Muscle layer of duodenum (tissue), 2 donors: ENCODE results near the gene TNNI2.
A peak's percentile ranks its signal among the peaks of the same experiment; 100 is the strongest.

Source experiments
- H3K27ac ChIP-seq: one replicate; pipeline ENCODE4 v1.7.0; 2013; ENCODE audit warnings: mild to moderate bottlenecking, low read length
- H3K27me3 ChIP-seq: one replicate; pipeline ENCODE4 v1.7.0; 2013; ENCODE audit warnings: low read depth, mild to moderate bottlenecking, control low read depth, low read length
- H3K36me3 ChIP-seq, 2 donors: one replicate each; pipeline ENCODE4 v1.7.0; 2013; ENCODE audit warnings: low read length in 2 of 2, control low read depth in 1 of 2, mild to moderate bottlenecking in 1 of 2; ENCODE audit not compliant: insufficient read depth in 2 of 2, control insufficient read depth in 1 of 2
- H3K4me1 ChIP-seq, 2 donors: one replicate each; pipeline ENCODE4 v1.7.0; 2013; ENCODE audit warnings: low read length in 2 of 2, mild to moderate bottlenecking in 2 of 2, control low read depth in 1 of 2, moderate library complexity in 1 of 2; ENCODE audit not compliant: insufficient read depth in 2 of 2, control insufficient read depth in 1 of 2
- H3K4me3 ChIP-seq, 2 donors: one replicate each; pipeline ENCODE4 v1.7.0; 2013; ENCODE audit warnings: low read length in 2 of 2, low read depth in 1 of 2, mild to moderate bottlenecking in 1 of 2
- H3K9me3 ChIP-seq, 2 donors: one replicate each; pipeline ENCODE4 v1.7.0; 2013; ENCODE audit warnings: low read length in 2 of 2, control low read depth in 1 of 2, mild to moderate bottlenecking in 1 of 2; ENCODE audit not compliant: control insufficient read depth in 1 of 2
- donor health status: healthy.

TNNI2 gene

DNA sequence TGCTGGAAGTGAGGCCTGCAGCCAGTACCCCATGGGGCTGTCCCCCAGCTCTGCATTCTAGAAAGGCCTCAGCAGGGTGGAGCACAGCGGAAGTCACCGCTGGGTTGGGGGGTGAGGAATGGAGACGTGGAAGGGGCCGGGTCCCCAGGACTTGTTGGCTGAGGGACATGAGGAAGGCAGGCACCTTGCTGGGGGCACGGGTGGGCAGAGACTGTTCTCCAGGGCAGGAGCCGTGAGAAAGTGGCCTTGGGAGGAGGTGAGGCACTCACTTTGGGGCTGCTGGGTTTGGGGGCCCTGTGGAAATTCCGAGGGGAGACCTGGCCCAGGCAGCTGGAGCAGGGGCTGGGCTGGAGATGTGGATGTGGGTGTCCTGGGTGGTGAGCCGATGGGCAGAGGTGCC lies 5.0 kb downstream of the TNNI2 start:
- Histone ChIP-seq H3K4me1 (peaks cover 4% of the 10 kb centered on the region in 2 donors), H3K9me3 (no peaks in the 10 kb centered on the region), H3K4me3 (no peak overlapping the region), H3K27me3 (peaks cover 5% of the 10 kb centered on the region), H3K27ac (no peak overlapping the region), H3K36me3 (no peaks in the 10 kb centered on the region)

DNA sequence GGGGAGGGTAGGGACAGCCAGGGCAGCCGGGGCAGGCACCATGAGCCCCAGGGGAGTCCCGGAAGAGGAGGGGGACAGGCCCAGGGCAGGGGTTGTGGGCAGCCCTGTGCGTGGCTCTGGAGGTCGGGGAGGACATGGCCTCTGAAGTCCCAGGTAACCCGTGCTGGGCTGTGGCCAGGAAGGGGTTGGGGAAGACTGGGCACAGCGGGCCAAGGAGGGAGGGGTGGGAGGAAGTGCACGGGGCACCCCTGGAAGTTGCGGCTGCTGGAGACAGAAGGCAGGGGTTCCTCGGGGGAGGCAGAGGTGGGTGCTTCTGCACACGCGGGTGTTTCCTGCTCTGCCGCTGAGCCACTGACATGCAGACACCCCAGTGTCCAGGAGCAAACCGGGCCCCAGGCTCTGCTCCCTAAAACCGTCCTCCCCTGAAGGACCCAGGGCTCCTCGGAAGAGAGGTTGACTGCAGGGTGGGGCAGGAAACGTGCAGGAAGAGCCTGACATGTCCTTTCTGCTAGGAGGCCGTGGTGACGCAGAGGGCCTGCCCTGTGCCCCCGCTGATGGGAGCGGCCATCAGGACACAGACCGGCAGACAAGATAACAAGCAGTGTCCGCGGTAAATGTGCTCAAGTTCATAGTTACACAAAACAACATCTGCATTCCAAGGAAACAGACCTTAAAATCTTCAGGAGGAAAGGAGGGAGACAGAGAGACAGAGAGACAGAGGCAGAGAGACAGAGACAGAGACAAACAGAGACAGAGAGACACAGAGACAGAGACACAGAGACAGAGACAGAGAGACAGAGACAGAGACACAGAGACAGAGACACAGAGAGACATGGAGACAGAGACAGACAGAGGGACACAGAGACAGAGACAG lies 5.7 kb downstream of the TNNI2 start:
- H3K27ac ChIP-seq: no peak overlapping the region
- H3K27me3 ChIP-seq: peaks cover 5% of the 10 kb centered on the region
- no peaks in the 10 kb centered on the region for H3K9me3 ChIP-seq
- peaks cover 4% of the 10 kb centered on the region in 2 donors for H3K4me1 ChIP-seq
- H3K4me3 ChIP-seq: no peak overlapping the region
- no peaks in the 10 kb centered on the region for H3K36me3 ChIP-seq

DNA sequence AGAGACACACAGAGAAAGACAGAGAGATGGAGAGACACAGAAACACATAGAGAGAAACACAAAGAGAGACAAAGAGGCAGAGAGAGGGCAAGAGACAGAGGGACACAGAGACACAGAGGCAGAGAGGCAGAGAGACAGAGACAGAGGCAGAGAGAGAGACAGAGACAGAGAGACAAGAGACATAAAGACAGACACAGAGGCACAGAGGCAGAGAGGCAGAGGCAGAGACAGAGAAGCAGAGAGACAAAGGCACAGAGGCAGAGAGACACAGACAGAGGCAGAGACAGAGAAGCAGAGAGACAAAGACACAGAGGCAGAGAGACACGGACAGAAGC lies 6.3 kb downstream of the TNNI2 start:
- H3K36me3 ChIP-seq: no peaks in the 10 kb centered on the region
- H3K9me3 ChIP-seq: no peaks in the 10 kb centered on the region
- peaks cover 5% of the 10 kb centered on the region for H3K27me3 ChIP-seq
- H3K27ac ChIP-seq: no peak overlapping the region
- H3K4me3 ChIP-seq: no peak overlapping the region
- peaks cover 4% of the 10 kb centered on the region in 2 donors for H3K4me1 ChIP-seq

DNA sequence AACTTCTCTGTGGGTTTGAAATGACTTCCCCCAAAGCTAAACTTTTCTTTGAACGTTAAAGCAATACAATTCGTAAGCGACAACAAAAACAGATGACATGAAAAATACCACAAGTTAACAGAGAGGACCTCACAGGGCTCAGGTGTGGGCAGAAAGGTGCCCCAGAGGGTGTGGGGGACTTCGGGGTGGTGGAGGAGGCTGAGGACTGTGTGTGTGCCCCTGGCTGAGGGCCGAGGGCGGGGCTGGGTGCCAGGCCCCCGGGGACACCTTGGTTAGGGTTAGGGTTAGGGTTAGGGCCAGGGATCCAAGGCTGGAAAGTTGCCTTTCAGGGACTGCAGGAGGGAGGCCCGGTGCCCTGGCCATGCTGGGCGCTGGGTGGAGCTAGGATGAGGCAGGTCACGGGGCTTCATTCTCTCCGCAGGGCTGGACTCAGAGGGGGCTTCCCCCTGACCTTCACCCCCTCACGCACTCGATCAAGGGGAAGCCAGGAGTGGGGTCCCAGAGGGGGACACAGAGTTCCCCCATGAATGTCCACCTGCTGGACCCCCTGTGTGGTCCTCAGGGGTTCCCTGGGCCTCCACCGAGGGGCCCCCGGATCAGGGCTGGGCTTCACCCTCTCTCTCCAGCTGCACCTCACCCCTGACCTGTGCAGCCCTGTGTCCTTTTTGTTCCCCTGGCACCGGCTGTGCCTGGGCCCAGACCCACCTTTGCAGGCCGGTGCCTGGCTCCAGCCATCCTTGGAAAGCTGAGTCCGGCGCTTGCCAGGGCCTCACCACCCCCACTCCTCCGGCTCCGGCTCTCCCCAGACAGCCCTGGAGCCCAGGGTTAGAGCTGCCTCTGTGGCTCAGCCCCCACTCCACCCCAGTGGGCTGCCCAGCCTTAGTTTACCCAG lies 7.0 kb downstream of the TNNI2 start:
- Histone ChIP-seq H3K9me3 (no peaks in the 10 kb centered on the region), H3K4me1 (peaks cover 0 to 4% of the 10 kb centered on the region in 2 donors)

DNA sequence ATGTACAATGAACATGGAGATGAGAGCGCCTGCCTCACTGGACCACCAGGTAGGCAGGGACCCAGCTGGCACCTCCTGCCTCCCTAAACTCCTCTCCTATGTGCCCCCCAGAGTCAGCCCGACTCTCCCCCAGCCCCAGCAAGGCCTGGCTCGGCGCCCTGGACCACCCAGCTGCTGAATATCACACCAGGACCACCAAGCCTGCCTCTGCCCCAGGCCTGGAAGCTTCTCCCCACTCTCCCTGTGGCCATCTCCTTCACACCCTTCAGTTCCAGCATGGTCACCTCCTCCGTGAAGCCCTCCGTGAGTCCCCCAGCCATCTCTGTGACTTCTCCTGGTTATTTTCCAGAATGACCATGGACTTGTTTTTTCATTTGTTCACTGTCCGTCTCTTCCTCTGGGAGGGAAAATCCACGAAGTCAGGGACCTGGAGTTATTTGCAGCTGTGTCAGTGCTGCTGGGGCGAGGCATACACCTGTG lies 7.7 kb downstream of the TNNI2 start:
- Histone ChIP-seq H3K27me3 (peaks cover 5% of the 10 kb centered on the region), H3K9me3 (no peaks in the 10 kb centered on the region), H3K27ac (no peak overlapping the region), H3K36me3 (no peaks in the 10 kb centered on the region), H3K4me1 (peaks cover 0 to 4% of the 10 kb centered on the region in 2 donors), H3K4me3 (no peak overlapping the region)

More for the DNA sequence above, 7.0 kb downstream of the TNNI2 start:
- H3K4me3 ChIP-seq: no peak overlapping the region
- no peaks in the 10 kb centered on the region for H3K36me3 ChIP-seq
- H3K27ac ChIP-seq: no peak overlapping the region
- peaks cover 5% of the 10 kb centered on the region for H3K27me3 ChIP-seq

DNA sequence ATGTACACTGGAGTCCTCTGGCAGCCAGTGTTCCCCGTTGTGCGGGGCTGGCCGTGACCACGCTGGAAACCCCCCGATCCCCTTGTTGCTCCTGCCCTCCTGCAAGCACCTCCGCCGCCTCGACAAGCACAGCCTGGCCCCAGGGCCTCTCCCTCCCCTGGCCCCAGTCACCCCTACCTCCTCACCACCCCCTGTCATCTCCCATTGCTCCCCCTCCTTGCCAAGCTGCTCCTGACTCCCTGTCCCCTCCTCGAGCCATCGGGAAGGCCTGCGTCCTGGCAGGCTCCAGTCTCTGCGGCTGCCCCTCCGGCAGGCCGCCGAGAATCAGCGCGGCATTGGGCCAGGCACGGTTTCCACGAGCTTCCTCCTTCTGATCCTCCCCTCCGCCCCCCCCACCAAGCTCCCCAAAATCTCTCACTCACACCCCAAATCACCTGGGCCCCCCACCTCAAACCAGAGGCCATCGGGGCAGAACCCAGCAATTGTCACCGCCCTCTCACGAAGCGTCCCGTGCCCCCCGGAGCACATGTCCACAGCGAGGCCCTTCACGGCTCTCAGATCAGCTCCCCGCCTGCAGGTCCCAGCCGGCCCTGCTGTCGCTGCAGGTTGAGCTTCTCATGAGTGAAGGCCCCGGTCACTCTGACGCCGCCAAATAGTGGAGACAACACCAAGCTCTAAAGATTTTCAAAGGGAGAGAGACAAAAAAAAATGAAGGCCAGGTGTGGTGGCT lies 8.4 kb downstream of the TNNI2 start:
- peaks cover 5% of the 10 kb centered on the region for H3K27me3 ChIP-seq
- no peak overlapping the region for H3K4me3 ChIP-seq
- no peaks in the 10 kb centered on the region for H3K9me3 ChIP-seq
- H3K36me3 ChIP-seq: no peaks in the 10 kb centered on the region
- peaks cover 0 to 4% of the 10 kb centered on the region in 2 donors for H3K4me1 ChIP-seq
- H3K27ac ChIP-seq: no peak overlapping the region

DNA sequence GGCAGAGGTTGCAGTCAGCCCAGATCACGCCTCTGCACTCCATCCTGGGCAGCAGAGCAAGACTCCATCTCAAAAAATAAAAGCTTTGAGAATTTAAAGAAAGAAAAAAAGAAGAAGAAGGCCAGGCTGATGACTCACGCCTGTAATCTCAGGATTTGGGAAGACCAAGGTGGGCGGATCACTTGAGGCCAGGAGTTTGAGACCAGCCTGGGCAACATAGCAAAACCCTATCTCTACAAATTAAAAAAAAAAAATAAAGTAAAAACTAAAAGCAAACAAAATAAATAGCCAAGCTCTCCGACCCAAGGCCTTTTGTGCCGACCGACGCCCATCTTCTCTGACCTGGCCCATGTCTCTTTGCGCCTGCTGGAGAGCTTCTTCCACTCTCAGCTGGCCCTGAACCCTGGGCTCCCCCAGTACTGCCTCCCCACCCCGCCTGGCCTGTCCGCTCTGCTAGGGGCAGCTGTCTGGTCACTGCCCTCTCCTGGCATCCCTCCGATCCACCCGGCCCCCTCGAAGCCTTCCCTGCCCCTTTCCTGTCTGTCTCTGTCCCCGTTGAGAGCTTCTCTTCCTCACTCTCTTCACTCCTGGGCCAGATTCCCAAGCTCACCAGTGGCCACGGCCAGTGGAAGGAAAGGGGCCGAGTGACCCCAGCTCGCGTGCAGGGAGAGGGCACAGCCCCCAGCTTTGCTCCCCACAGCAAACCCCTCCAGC lies 9.3 kb downstream of the TNNI2 start:
- H3K27me3 ChIP-seq: peaks cover 5% of the 10 kb centered on the region
- peaks cover 0 to 4% of the 10 kb centered on the region in 2 donors for H3K4me1 ChIP-seq
- no peaks in the 10 kb centered on the region for H3K36me3 ChIP-seq
- no peaks in the 10 kb centered on the region for H3K9me3 ChIP-seq
- no peak overlapping the region for H3K4me3 ChIP-seq
- H3K27ac ChIP-seq: no peak overlapping the region

DNA sequence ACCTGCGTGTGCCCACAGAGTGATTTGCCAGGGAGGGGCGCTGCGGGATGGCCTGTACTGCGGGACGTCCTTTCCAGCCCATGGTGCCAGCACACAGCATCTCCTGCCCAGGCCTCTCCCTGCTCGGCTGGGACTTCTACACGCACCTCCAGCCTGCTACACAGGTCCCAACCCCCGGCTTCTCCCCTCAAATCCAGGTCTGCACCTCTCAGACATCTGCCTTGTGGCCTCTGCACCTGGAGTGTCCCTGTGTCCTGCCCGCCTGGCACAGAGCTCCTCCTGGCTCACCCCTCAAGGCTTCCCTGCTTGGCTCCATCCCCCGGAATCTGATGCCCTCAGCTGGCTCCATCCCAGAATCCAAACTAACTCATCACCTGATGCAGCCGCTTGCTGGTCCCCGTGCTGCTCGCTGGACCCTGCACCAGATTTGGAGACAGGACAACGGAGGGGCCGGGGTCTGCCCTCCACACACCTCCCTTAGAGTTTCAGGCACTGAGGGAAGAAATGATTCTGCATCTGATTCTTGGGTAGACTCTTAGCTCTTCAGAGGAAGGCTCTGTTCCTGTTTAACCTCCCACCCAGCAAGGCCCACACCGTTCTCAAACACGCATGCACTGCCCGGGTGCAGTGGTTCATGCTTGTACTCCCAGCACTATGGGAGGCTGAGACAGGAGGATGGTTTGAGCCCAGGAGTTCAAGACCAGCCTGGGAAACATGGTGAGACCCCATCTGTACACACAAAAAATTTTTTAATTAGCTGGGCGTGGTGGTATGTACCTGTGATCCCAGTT lies 10.1 kb downstream of the TNNI2 start:
- Histone ChIP-seq H3K36me3 (no peaks in the 10 kb centered on the region), H3K27ac (no peak overlapping the region), H3K4me1 (peaks cover 0 to 4% of the 10 kb centered on the region in 2 donors), H3K9me3 (no peaks in the 10 kb centered on the region), H3K4me3 (no peak overlapping the region), H3K27me3 (peaks cover 5% of the 10 kb centered on the region)

DNA sequence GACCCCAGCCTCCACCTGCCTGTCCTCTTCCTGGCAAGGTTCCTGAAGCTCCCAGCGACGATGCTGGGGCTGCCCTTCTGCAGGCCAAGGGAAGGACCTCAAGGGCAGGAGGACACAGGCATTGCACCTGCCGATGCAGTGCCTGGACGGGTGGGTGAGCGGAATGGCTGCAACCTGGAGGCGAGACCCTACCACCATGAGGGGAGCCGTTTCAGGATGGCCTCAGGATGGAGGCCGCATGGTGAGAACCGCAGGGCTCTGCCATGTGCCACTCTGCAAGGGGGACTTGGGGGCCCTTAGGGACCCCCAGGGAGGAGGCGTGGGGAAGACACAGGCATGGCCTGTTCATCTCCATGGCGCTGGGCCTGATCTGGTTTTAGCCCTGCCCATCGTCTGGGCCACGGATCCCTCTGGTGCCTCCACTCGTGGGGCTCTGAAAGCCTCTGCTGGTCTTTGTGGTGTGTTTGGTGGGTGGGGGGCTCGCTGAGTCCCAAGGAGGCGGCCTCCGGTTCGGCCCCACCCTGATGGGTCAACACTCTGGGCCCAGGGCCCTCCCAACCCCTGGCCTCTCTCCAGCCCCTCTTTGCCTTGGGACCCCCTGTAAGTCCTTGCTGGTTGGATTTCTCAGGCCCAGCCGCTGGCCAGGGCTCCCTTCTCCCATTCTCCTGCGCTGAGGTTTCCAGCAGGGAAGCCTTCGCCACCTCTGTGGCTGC lies 12.8 kb downstream of the TNNI2 start:
- Histone ChIP-seq H3K36me3 (no peaks in the 10 kb centered on the region), H3K27ac (peak overlapping the region; percentile 45), H3K4me1 (no peaks in the 10 kb centered on the region)

More for the DNA sequence above, 12.8 kb downstream of the TNNI2 start:
- H3K4me3 ChIP-seq: no peak overlapping the region
- no peaks in the 10 kb centered on the region for H3K9me3 ChIP-seq
- no peaks in the 10 kb centered on the region for H3K27me3 ChIP-seq
